Activated T-cell treated with anti-CD3 and anti-CD28 coated beads for 1 hour (primary cell): Measurements from ENCODE around the gene MDK.

ENCODE experiments used
- DNase-seq: peaks from one replicate; pipeline ENCODE4 v3.0.0-alpha.2; 2020; ENCODE audit warnings: low read depth

MDK gene

DNA sequence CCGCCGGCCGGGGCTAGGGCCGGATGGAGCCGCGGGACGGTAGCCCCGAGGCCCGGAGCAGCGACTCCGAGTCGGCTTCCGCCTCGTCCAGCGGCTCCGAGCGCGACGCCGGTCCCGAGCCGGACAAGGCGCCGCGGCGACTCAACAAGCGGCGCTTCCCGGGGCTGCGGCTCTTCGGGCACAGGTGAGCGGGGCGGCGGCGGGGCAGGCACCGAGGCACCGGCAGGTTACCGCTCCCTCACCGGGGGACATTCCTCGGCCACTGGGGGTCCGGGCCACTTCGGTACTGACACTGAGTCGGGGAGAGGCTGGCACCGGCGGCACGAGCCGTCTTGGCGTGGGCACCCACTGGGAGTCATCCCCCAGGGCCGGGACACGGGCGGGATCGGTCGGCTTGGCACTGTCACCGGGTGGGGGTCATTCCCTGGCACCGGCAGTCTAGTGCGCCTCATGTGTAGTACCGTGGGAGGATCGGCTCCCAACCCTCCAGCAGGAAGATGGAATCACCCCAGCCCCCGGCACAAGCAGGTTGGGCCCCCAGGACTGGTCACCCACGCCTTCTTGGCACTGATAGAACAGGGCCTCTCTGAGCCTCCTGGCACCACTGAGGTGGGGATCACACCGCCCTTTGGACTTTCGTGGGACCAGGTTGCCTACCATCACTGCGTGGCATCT lies 33.7 kb upstream of the MDK start:
- DNase-seq: no peak

DNA sequence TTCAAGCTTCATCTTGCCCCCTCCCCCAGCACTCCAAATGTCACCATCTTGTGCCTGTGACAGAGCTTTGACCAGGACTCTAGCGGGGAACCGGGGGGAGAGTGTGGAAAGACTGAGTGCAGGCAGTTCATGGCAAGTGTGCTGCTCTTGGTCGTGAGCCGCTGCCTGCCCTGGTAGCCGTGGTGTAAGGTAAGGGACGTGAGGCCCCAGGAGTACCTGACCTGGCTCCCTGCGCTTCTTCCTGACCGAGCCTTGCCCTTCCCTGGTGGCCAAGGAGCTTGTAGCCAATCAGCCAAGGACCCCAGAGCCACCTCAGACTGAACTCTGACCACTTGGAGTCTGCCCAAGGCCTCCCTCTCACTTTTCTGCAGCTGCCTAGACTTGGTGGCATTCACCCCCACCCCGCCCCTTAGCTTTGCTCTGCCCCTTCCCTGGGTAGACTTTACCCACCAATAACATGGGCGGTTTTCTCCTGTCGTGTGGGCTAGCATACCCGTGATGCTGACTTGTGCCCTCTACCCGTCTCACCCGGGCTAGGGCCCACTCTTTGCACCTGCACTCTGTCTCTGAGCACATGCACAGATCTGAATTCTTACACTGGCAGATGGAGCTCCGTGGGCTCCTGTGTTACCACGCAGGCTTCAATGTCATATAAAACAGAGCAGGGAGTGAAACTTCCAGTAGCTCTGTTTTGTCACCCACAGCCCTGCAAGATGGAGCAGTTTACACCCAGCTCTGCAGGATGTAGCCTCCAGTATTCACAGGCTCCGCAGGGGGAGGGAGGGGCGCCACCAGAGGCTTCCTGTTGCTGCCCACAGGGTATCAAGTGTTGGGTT lies 32.7 kb upstream of the MDK start:
- peak; percentile 40 for DNase-seq

DNA sequence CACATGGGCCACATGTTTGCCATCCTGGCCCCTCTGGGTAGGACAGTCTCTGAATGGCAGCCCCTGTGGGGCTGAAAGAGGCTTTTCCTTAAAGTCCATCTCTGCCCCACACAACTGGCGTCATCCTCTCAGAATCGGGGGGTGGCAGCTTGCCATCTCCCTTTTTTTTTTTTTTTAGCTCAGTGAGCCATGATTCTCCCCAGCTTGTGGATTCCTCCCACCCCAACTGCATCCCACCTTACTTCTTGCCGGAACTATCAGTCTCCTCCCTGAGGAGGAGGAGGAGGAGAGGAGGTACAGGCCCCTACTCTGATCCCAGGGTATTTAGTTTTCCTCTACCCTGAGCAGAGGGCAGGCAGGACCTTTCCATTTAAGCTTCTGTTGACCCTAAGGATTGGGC lies 30.8 kb upstream of the MDK start:
- DNase-seq: no peak

DNA sequence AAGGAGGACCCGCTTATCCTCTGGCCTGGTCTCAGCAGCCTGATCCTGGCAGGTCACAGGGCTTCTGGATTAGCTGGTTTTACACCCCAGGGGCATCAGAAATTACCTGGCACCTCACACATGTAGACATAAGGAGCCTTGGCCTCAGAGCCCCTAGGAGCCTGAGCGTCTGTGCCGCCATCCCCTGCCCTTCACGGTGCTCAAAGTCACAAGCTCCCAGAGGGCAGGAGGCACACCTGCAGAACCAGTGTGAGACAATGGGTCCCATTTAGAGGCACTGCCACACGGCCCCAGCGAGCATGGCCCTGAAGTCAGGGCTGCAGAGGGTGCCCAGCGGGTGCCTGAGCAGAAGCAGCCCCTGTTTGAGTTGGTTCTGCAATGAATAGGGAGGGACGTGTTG lies 30.3 kb upstream of the MDK start:
- DNase-seq: no peak

- DNase-seq: no peak
These were observed 29.9 kb upstream of the MDK start for GRCh38 chr11:46351606-46352005.

DNA sequence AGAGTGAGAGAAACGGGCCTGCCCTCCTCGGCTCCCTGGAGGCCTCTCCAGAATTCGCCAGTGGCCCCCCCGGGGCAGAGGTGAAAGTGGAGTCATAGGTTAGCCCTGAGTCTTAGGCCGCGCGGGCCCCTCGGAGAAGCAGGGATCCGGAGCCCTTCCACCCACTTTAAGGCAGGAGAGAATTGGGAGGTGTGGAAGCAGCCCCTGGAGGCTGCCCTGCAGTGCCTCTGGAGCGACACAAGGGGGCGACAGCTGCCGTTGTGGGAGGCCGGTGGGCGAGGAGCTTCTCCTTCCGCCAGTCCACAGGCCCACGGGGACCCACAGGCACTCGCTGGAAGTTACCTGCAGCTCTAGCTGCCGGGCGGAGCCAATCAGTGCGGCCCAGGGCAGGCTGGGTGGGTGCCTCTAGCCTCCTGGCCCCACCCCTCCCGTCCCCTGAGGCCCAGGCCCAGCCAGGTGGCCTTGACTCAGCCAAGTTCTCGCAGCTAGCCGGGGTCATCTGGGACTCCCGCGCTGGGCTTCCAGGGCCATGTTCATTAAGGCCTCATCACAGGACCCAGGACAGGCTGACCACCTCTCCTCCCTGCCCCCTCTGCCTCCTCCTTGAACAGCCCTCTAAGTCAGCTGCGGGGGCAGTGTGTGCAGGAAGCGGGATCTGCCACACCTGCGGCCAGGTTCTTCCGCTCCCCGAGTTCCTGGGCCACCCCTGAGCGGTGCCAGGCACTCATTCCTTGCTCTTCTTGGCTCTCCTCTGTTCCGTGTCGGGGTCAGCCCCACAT lies 29.2 kb upstream of the MDK start:
- DNase-seq: peak; percentile 67

GRCh38 chr11:46353698-46354097 lies 27.8 kb upstream of the MDK start:
- DNase-seq: no peak

DNA sequence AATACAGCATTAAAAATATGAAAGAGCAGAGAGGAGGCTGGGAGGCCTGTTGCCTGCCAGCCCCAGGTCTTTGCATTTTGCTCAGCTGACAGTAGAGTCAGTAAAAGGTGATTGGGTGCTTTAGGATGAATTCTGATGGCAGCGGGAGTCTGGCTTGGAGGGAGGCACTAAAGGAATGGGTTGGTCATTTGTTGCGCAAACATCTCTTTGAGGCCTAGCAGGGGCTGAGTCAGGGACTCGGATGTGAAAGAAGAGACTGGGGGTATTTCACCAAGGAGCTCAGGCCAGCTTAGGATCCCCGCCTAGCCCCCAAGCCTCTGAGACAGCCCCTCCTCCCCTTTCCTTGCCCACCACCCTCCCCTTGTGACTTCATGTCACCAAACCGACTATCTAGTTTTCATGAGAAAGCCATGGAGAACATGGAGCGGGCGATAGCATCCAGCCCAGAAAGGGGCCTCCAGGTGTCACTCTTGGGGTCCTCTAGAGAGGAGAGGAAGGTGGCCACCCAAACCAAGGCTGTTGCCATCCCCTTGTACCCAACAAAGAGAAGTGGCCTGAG lies 24.5 kb upstream of the MDK start:
- no peak for DNase-seq

GRCh38 chr11:46357483-46357936 lies 24.0 kb upstream of the MDK start:
- DNase-seq: no peak

DNA sequence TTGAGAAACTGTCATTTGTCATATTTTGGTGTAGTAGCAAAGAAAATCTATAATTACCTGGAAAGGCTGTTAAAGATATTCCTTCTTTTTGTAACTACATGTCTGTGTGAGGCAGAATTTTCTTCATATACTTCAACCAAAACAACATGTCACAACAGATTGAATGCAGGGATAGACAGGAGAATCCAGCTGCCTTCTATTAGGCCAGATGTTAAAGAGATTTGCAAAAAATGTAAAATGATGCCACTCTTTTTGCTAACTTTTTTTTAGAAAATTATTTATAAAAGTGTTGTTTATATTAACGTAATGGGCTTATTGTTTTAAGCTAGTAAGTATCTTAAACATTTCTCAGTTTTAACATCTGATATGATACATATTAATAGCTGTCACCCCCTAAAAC lies 21.5 kb upstream of the MDK start:
- no peak for DNase-seq

- no peak for DNase-seq
These were observed 20.6 kb upstream of the MDK start for GRCh38 chr11:46360878-46361277.

GRCh38 chr11:46361283-46362155 lies 19.9 kb upstream of the MDK start:
- DNase-seq: peak; percentile 52

GRCh38 chr11:46362156-46363030 lies 19.1 kb upstream of the MDK start:
- DNase-seq: no peak

- no peak for DNase-seq
These were observed 18.4 kb upstream of the MDK start for GRCh38 chr11:46363031-46363407.

DNA sequence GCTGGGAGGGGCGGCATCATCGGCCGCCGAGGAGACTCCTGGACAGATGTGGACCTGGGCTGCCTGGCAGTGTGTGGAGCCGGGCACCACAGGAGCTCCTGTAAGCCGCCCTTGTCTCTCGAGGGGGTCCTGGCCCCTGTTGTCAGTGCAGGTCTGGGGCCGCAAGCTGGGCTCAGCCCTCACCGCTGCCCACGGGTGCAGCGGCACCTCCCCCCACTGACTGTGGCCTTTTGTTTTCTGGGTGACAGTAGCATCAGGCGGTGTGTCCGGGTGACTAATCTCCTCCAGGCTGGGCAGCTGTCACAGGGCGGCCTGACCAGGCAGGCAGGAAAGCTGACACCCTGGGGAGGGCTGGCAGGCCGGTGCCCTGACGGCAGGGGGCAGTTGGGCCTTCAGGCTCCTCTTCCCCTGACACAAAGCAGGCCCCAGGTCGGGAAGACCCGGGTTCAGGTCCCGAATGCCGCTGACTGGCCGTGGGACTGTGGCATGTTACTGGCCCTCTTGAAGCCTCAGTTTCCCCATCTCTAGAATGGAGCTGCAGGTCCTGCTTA lies 17.9 kb upstream of the MDK start:
- no peak for DNase-seq

- DNase-seq: no peak
These were observed 17.4 kb upstream of the MDK start for GRCh38 chr11:46364056-46364455.

GRCh38 chr11:46364791-46365190 lies 16.7 kb upstream of the MDK start:
- no peak for DNase-seq

- no peak for DNase-seq
These were observed 15.2 kb upstream of the MDK start for GRCh38 chr11:46366260-46366659.

DNA sequence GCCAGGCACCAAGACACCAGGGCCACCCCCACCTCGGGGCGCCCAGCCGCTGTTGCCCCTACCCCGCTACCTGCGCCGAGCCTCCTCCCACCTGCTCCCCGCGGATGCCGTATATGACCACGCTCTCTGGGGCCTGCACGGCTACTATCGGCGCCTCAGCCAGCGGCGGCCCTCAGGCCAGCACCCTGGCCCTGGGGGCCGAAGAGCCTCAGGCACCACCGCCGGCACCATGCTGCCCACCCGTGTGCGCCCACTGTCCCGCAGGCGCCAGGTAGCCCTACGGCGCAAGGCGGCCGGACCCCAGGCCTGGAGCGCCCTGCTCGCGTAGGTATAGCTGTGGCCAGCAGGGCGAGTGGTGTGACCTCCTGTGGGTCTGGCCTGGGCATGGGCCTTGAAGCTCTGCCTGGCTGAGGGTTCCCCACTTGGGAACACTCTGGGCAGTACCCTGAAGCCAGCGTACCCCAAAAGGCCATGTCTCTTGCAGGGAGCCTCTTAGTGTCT lies 14.8 kb upstream of the MDK start:
- DNase-seq: no peak
